Panc1 (cell line): ENCODE measurements around the gene NCKAP5. TPM values are rescaled to one million over a fixed set of nuclear protein-coding genes. Genes with fewer than 3 reads are reported as not detected.

ENCODE experiments used
- ATAC-seq: fragments of 200-7000 bp; cut with Tn5 transposase; 2 replicates; pipeline ENCODE4 v1.9.1; 2020; ENCODE audit warnings: mild to moderate bottlenecking, moderate library complexity
- BruUV-seq: library from RNA; stranded (reverse); fragments of 400-500 nt; replicated peaks from 2 replicates; lab custom pipeline; 2021; lab: Mats Ljungman, UMichigan
- CTCF ChIA-PET: fragments of 300-600 bp; sonication (Branson Sonifier 250); formaldehyde crosslinking; loops from one replicate; lab custom pipeline; 2022; ENCODE audit warnings: antibody characterized with exemption; lab: Charles Lee
- POLR2A ChIA-PET: fragments of 300-600 bp; sonication (Branson Sonifier 250); formaldehyde crosslinking; loops from one replicate; lab custom pipeline; 2022; ENCODE audit warnings: antibody characterized with exemption; lab: Charles Lee
- DNase-seq: peaks from one replicate; pipeline ENCODE4 v3.0.0-alpha.2; 2010; ENCODE audit warnings: low read depth, low spot score
- H3K27ac ChIP-seq: 2 replicates; pipeline ENCODE4 v1.5.1; 2011; ENCODE audit warnings: mild to moderate bottlenecking, low read length, inconsistent platforms
- H3K27me3 ChIP-seq: fragments of 200-500 bp; sonication (Bioruptor generic); 2 replicates; pipeline ENCODE4 v1.6.0; 2014; ENCODE audit warnings: low read length, inconsistent platforms; ENCODE audit not compliant: control insufficient read depth, insufficient read depth
- H3K36me3 ChIP-seq: fragments of 200-500 bp; sonication (Bioruptor generic); 2 replicates; pipeline ENCODE4 v1.5.1; 2014; ENCODE audit warnings: inconsistent platforms, mild to moderate bottlenecking, low read length, moderate library complexity; ENCODE audit not compliant: control insufficient read depth, insufficient read depth
- H3K4me1 ChIP-seq: 2 replicates; pipeline ENCODE4 v1.5.1; 2011; ENCODE audit warnings: inconsistent platforms, mild to moderate bottlenecking, low read length, moderate library complexity; ENCODE audit not compliant: control insufficient read depth, insufficient read depth
- H3K4me3 ChIP-seq, 2 experiments: 2 replicates each; pipeline ENCODE4 v1.5.1; 2011 to 2012; ENCODE audit warnings: low read depth in 2 of 2, low read length in 2 of 2, mild to moderate bottlenecking in 2 of 2, inconsistent platforms in 1 of 2, moderate library complexity in 1 of 2
- H3K9me3 ChIP-seq: fragments of 200-500 bp; sonication (Bioruptor generic); 2 replicates; pipeline ENCODE4 v1.5.1; 2014; ENCODE audit warnings: low read depth, mild to moderate bottlenecking, inconsistent platforms, low read length, moderate library complexity; ENCODE audit not compliant: control insufficient read depth, insufficient read depth
- POLR2AphosphoS5 ChIP-seq: IDR thresholded peaks from 2 replicates; pipeline ENCODE4 v1.6.1; 2012; ENCODE audit warnings: mild to moderate bottlenecking, low read depth, low read length, moderate library complexity
- REST ChIP-seq, 2 experiments: IDR thresholded peaks; 2 replicates each; pipeline ENCODE4 v1.6.1; 2011 to 2012; ENCODE audit warnings: low read depth in 2 of 2, control low read depth in 1 of 2, low read length in 1 of 2, mild to moderate bottlenecking in 1 of 2, moderate library complexity in 1 of 2; ENCODE audit not compliant: insufficient read depth in 1 of 2
- SIN3A ChIP-seq: IDR thresholded peaks from 2 replicates; pipeline ENCODE4 v1.6.1; 2012; ENCODE audit warnings: low read depth, mild to moderate bottlenecking, low read length, moderate library complexity, borderline replicate concordance; ENCODE audit not compliant: insufficient read depth
- TCF7L2 ChIP-seq: IDR thresholded peaks from 2 replicates; pipeline ENCODE4 v1.6.1; 2011; ENCODE audit warnings: mild to moderate bottlenecking, low read depth, low read length, inconsistent platforms
- in situ Hi-C: cut with HindIII; loops from 2 replicates; pipeline ENCODE4 v1.10.0; 2016; ENCODE audit warnings: low sequenced_read_pairs, low pct_unique_long_range_greater_than_20kb
- intact Hi-C: fragments of 100-400 bp; cut with micrococcal nuclease; formaldehyde crosslinking; loops from one replicate; pipeline ENCODE4 v1.10.0; 2022; ENCODE audit not compliant: unreplicated experiment
- total RNA-seq: library from RNA; stranded (reverse); gene quantifications from one replicate; pipeline ENCODE4 v1.2.1, GENCODE V29; 2021; ENCODE audit not compliant: unreplicated experiment
- TF ChIP-seq, protein P1 (sequence below): fragments of 450-650 bp; IDR thresholded peaks from 2 replicates; pipeline ENCODE4 v1.5.1; 2017; ENCODE audit warnings: mild to moderate bottlenecking

NCKAP5 gene
- total RNA-seq, 1 experiment from 2014 or later = 0.10 TPM

- POLR2A ChIA-PET = no interaction called here
- Histone ChIP-seq H3K4me3 (no peak overlapping the region), H3K27me3 (no peaks in the 10 kb centered on the region), H3K4me1 (no peaks in the 10 kb centered on the region), H3K36me3 (no peaks in the 10 kb centered on the region), H3K9me3 (no peaks in the 10 kb centered on the region), H3K27ac (no peak overlapping the region)
- no TSS peak for BruUV-seq
- DNase-seq (no peak), ATAC-seq (no peak)
- in situ Hi-C loops = no loop called here
- intact Hi-C loops = loop anchor here (10.0 kb wide), 1 partner anchor 320 kb away; no protein-coding TSS in a partner anchor
- CTCF ChIA-PET = no interaction called here
- no peak for TF ChIP-seq SIN3A
- TF ChIP-seq POLR2AphosphoS5 = no peak
- TF ChIP-seq TCF7L2 = no peak
- TF ChIP-seq REST (IDR thresholded peaks at IDR 0.05; ENCODE audit: insufficient read depth in 1 of 2, low read depth in 2 of 2, low read length in 1 of 2) = no peak
- TF ChIP-seq, protein P1, sequence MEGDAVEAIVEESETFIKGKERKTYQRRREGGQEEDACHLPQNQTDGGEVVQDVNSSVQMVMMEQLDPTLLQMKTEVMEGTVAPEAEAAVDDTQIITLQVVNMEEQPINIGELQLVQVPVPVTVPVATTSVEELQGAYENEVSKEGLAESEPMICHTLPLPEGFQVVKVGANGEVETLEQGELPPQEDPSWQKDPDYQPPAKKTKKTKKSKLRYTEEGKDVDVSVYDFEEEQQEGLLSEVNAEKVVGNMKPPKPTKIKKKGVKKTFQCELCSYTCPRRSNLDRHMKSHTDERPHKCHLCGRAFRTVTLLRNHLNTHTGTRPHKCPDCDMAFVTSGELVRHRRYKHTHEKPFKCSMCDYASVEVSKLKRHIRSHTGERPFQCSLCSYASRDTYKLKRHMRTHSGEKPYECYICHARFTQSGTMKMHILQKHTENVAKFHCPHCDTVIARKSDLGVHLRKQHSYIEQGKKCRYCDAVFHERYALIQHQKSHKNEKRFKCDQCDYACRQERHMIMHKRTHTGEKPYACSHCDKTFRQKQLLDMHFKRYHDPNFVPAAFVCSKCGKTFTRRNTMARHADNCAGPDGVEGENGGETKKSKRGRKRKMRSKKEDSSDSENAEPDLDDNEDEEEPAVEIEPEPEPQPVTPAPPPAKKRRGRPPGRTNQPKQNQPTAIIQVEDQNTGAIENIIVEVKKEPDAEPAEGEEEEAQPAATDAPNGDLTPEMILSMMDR = no peak
Observed at GRCh38 chr2:133525090-133525489, 43.2 kb downstream of the NCKAP5 start.

DNA sequence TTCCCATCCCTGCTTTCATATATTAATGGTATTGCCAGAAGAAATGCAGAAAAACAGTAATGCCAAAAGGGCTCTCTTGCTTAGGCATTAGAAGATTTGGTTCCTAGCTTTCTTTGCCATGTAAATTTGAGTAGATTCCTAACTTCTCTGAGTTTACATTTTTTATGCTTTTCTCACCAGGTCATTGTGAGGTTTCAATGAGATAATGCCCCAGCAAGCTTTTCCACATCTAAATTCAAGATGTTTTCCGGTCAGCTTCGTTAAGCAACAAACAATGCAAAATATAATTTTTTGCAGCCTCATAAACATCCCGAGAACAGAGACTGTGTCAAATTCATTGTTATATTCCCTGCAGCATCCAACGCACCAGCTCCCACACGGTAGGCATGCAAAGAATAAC is 44.9 kb downstream of the NCKAP5 start:
- H3K27me3 ChIP-seq = no peaks in the 10 kb centered on the region
- no peak overlapping the region for H3K4me3 ChIP-seq
- no peak overlapping the region for H3K27ac ChIP-seq
- intact Hi-C loops (loop anchor here (10.0 kb wide), 1 partner anchor 321 kb away; no protein-coding TSS in a partner anchor), in situ Hi-C loops (no loop called here)
- POLR2A ChIA-PET = no interaction called here
- no TSS peak for BruUV-seq
- CTCF ChIA-PET = no interaction called here
- H3K36me3 ChIP-seq = no peaks in the 10 kb centered on the region
- H3K9me3 ChIP-seq = no peaks in the 10 kb centered on the region
- no peak for DNase-seq
- TF ChIP-seq, protein P1 = no peak
- TF ChIP-seq POLR2AphosphoS5 (no peak), SIN3A (no peak), REST (IDR thresholded peaks at IDR 0.05; ENCODE audit: insufficient read depth in 1 of 2, low read depth in 2 of 2, low read length in 1 of 2) (no peak)
- no peak for ATAC-seq
- no peaks in the 10 kb centered on the region for H3K4me1 ChIP-seq
